Urothelium cell line (cell line): ENCODE measurements around the gene EWSR1.

ENCODE experiments used
- DNase-seq: peaks from one replicate; pipeline ENCODE4 v3.0.0; 2011; ENCODE audit warnings: low spot score, mixed read lengths
- FAIRE-seq: peaks from 2 replicates; lab custom pipeline; 2011; peaks lifted over from hg19 to GRCh38; lab: Jason Lieb, UNC

The EWSR1 gene

DNA sequence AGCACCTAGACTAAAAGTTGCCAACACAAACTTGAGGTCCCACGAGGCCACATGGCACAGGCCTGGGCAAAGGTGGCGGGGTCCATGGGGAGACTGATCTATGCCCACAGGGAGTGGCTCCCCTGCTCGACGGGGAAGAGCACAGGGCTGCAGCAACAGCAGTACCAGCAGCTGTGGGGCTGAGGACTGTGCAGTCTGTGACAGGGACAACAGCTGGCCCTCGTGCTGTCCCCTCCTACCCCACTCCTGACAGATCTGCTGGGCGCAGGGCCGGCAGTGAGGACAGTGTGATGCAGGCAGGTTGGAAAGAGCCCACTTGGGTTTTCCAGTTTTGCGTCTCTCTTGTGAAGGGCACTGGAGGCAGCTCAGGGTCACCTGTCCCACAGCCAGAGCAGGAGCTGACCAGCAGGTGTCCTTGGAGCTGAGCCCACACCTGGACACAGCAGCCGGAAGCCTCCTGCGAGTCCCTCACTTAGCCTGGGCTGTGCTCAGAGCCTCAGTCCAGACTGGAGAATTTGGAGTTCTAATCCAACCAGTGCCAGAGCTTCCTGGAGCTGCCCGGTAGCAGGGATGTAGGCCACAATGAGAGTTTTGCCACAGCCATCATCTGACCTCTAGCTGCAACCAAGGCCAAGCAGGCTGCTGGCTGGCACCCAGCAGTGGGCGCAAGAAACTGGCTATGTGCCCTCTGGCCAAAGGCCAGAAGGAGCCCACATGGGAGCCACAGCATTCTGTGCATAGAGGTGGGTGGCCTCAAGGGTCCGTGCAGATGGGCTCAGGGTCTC is 34.8 kb downstream of the EWSR1 start:
- FAIRE-seq = peak; percentile 20

DNA sequence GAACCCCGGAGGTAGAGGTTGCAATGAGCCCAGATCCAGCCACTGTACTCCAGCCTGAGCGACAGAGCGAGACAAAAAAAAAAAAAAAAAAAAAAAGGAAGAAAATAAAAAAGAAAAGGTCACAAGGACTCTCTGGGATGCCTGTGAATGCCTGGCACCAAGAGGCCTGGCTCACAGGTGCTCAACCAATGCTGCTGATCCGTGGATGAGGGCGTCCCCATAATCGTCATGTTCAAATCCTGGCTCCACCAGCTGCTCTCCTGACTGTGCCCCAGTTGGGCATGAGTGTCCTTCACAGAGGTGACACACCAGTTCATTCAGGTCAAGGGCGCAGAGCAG is 37.7 kb downstream of the EWSR1 start:
- FAIRE-seq = no peak
- no peak for DNase-seq

More for the DNA sequence above, 34.8 kb downstream of the EWSR1 start:
- no peak for DNase-seq

DNA sequence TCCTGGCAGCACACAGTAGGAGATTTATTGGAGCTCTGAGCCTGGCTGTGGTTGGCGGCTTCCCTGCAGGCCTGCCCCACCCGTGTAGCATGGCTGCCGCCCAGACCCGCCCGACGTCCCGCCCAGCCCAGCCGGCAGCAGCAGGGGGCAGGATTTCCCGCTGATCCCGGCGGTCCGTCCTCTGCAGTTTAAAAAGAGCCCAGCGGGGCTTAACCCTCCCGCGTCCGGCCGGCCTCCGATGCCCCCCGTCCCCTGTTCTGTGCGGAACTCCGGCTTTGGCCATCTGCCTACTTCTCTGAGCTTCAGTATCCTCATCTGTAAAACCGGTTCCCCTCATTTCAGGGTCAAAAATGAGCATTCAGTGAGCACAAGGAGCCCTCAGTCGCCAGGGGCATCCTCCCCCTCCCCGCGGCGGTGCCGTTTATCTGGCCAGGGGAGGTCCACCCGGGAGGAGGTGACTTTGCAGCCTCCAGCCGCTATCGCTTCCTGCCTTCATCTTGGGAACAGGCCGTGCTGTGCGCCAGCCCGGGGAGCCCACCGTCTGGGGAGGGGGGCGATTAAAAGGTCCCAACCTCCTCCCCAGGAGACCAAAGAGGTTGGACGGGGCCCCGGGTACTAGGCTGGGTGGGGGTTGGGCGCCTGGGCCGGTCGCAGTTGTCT is 38.2 kb downstream of the EWSR1 start, which contains the start of gene GAS2L1:
Gene GAS2L1, plus strand, starts transcription at position 476 of the 660 bp plus-strand sequence. CDS start 1,456 bp downstream, outside the sequence.
- FAIRE-seq = peak; percentile 95
- peak; percentile 97 for DNase-seq

DNA sequence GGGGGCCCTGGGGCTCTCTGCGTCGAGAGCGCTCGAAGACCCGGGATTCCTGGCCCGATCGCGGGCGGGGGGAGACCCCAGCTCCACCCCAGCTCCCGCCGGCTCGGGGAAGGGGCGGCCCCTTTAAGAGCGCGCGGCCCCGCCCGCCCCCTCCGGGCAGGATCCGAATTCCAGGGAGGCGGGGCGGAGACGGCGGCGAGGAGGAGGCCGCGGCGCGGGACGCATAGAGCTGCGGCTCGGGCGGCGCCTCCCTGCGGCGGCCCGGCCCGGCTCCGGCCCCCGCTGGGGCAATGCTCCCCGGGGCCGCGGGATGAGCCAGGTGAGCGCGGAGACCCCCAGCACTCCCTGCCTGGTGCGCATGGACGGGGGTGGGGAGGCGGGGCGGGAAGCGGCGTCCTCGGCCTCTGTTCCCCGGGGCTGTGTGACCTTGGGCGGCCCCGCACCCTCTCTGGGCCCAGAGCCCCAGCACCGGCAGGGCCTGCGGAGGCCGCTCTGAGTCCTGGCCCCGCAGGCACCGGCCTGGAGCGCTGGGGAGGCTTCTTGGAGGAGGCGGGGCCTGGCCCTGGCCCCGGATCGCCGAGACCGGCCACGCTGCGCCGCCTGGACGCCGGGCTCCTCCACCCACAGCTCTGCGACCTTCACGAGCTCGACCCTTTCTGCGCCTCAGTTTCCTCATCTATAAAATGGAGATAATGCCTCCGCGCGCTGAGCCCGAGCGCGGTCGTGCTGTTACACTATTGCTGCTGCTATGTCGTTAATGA is 38.9 kb downstream of the EWSR1 start:
- FAIRE-seq = peak; percentile 65
- DNase-seq = peak; percentile 93

DNA sequence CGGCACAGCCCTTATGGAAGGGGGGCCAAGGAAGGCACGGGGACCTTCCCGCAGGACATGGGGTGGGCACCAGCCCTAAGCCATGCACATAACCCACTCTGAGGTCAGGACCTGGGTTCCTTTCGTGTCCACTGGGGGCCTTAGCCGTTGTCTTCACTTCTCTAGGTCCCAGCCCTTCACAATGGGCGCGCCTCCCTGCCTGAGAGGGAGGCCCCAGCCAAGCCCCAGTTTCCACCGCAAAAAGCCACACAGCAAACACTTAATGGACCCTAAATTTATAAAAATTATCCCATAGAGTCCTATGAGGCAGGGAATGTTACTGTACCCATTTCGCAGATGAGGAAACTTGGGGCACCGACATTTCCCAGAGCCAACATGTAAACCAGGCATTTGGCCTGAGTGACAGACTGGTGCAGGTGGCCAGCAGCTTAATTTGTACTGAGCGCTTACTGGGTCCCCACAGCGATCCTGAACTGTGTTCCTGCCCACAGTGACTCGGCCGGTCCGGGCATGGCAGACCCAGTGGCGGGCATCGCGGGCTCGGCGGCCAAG is 39.6 kb downstream of the EWSR1 start:
- FAIRE-seq (peak; percentile 20), DNase-seq (peak; percentile 23)

DNA sequence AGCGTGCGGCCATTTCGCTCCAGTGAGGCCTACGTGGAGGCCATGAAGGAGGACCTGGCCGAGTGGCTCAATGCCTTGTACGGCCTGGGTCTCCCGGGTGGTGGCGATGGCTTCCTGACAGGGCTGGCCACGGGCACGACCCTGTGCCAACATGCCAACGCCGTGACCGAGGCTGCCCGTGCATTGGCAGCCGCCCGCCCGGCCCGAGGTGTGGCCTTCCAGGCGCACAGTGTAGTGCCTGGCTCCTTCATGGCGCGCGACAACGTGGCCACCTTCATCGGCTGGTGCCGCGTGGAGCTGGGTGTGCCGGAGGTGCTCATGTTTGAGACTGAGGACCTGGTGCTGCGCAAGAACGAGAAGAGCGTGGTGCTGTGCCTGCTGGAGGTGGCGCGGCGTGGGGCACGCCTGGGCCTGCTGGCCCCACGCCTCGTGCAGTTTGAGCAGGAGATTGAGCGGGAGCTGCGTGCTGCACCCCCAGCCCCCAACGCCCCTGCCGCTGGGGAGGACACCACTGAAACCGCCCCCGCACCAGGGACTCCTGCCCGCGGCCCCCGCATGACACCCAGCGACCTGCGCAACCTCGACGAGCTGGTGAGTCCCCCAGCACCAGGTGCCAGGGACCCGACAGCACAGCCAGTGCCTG is 40.2 kb downstream of the EWSR1 start:
- DNase-seq = no peak
- peak; percentile 52 for FAIRE-seq

DNA sequence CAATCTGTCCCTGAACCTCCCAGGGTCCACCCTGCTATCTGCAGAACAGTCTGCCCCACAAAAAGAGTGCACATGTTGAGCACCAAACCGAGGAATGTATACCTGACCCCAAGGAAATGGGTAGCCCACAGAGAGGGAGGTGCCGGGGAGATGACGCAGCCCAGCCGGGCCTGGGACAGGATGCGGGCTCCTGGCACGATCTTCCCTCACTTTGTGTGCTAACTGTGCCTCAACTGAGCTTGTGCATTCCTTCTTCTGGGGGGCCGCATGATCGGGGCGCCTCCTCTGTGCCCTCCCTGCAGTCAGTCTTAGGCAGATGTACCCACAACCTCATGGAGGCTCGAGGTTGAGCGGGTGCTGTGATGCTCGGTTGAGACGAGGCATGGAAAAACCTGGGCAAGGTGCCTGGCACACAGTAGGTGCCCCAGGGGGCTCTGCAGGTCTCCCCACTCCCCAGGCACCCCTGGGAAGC is 40.8 kb downstream of the EWSR1 start:
- FAIRE-seq = peak; percentile 87
- DNase-seq = peak; percentile 84

DNA sequence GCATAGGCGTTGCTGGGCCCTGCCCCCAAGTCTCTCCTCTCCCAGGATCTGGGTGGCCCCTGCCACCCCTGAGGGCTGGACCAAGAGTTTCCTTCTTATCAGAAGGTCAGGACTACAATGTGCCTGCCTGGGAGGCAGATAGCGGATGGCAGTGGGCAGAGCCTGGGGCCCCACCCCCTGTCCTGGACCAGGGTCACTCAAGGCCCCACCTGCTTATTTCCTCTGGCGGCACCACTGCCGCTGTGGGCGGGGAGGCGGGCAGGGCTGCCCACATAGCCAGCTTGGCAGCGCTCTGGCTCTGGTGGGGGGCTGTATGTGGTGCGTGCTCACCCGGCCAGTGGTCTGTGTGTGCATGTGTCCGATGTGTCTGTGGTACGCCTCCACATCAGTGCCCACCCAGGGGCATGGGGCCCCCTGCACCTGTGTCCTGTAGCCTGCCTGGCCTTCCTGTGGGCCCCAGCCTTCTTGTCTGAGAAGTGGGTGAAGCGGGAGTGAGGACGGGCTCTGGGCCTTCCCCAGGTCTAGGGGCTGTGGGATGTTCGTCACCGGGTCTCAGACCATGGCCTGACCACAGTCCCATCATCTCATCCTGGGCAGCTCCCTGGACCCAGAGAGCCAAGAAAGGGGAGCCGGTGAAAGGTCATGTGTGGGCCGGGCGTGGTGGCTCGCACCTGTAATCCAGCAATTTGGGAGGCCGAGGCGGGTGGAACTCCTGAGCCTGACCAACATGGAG is 41.4 kb downstream of the EWSR1 start:
- no peak for FAIRE-seq
- peak; percentile 49 for DNase-seq

DNA sequence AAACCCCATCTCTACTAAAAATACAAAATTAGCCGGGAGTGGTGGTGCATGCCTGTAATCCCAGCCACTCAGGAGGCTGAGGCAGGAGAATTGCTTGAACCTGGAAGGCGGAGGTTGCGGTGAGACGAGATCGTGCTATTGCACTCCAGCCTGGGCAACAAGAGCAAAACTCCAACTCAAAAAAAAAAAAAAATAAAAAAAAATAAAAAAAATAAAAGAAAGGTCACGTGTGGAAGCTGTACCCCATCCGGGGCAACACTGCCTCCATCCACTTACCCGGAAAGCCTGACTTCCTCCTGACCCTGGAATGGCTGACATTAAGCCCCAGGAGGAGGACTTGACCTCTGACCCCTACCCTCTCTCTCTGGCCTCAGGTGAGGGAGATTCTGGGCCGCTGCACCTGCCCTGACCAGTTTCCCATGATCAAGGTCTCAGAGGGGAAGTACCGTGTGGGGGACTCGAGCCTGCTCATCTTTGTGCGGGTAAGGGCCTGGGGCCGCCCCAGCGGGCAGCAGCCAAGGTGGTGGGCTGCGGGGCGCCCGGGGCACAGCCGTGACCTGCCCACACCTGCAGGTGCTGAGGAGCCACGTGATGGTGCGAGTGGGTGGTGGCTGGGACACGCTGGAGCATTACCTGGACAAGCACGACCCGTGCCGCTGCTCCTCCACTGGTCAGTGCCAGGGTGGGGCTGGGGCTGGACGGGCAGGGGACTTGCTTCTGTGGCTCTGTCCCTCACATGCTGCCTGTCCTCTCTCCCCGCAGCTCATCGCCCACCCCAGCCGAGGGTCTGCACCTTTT is 42.2 kb downstream of the EWSR1 start:
- no peak for FAIRE-seq
- DNase-seq = no peak

DNA sequence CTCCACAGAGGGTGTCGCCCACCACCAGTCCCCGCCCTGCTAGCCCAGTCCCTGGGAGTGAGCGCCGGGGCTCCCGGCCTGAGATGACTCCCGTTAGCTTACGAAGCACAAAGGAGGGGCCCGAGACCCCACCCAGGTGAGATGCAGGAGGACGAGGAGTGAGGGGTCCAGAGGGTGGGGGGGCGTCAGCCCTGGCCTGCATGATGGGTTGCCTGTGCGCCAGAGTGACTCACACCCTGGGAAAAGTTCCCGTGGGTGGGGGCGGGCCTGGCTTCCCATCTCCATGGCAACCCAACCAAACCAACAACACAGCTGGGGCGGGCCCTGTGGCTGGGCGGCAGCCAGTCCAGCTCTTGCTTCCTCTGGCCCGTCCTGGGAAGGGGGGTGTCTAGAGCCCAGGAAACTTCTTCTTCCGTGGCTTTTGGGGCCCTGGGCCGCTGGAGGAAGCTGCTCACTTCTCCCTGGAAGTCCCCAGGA is 42.8 kb downstream of the EWSR1 start:
- FAIRE-seq (peak; percentile 96), DNase-seq (peak; percentile 98)

DNA sequence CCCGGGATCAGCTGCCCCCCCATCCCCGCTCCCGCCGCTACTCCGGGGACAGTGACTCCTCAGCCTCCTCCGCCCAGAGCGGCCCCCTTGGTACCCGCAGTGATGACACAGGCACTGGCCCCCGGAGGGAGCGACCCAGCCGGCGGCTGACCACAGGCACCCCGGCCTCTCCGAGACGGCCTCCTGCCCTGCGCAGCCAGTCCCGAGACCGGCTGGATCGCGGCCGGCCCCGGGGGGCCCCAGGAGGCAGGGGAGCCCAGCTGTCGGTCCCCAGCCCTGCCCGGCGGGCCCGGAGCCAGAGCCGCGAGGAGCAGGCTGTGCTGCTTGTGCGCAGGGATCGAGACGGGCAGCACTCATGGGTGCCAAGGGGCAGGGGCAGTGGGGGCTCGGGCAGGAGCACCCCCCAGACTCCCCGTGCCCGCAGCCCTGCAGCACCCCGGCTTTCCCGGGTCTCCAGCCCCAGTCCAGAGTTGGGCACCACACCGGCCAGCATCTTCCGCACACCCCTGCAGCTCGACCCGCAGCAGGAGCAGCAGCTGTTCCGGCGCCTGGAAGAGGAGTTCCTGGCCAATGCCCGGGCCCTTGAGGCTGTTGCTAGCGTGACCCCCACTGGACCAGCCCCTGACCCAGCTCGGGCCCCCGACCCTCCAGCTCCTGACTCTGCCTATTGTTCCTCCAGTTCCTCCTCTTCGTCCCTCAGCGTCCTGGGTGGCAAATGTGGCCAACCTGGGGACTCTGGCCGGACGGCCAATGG is 43.6 kb downstream of the EWSR1 start:
- FAIRE-seq (no peak), DNase-seq (no peak)

DNA sequence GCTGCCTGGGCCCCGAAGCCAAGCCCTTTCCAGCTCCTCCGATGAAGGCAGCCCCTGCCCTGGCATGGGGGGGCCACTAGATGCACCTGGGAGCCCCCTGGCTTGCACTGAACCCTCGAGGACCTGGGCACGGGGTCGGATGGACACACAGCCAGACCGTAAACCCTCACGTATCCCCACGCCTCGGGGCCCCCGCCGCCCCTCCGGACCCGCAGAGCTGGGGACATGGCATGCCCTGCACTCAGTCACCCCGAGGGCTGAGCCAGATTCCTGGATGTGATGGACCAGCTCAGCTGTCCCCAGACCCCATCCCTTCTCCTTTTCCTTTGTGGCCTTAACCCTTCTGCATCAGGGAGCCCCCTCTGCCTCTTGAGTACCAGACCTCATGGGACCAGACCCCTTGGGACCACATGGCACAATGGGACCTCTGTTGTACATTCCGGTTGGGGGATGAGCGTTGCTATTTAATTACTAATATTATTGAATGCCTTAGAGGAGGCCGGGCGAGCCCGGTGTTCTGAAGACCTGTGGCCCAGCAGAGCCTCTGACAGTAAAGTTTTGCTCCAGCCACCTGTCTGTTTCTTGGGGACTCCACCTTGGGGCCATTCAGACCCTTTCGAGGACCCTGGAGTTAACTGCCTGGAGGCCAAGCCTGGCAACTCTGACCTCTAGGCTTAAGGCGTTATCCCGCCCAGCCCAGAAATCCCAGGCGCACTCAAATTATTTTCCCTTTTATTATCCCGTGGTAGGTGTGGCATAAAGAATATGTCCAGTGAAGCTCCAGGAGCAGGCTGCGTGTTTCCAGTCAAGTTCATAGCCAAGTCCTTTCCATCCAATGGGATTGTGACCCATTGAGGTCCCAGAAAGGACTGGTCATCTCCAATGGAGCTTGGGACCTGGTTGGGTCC is 44.4 kb downstream of the EWSR1 start:
- FAIRE-seq = no peak
- no peak for DNase-seq

DNA sequence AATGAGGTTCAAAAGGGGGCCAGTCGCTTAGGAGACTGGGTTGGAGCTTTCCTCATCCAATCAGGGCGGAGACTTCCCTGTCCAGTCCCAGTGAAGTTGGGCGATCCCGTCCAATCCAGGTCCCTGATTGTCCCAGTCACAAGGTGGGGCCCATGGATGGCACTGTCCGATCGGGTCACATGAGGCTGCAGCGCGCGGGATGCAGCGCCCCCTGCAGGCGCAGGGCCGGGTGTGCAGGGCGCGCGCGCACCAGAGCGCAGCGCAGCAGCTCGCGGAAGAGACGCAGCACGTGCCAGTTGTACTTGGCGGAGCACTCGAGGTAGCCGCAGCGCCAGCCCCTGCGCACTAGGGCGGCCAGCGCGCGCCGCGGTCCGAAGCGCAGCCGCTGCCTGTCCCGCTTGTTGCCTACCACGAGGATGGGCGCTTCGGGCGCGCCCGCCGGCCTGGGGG is 45.1 kb downstream of the EWSR1 start:
- FAIRE-seq (no peak), DNase-seq (no peak)

DNA sequence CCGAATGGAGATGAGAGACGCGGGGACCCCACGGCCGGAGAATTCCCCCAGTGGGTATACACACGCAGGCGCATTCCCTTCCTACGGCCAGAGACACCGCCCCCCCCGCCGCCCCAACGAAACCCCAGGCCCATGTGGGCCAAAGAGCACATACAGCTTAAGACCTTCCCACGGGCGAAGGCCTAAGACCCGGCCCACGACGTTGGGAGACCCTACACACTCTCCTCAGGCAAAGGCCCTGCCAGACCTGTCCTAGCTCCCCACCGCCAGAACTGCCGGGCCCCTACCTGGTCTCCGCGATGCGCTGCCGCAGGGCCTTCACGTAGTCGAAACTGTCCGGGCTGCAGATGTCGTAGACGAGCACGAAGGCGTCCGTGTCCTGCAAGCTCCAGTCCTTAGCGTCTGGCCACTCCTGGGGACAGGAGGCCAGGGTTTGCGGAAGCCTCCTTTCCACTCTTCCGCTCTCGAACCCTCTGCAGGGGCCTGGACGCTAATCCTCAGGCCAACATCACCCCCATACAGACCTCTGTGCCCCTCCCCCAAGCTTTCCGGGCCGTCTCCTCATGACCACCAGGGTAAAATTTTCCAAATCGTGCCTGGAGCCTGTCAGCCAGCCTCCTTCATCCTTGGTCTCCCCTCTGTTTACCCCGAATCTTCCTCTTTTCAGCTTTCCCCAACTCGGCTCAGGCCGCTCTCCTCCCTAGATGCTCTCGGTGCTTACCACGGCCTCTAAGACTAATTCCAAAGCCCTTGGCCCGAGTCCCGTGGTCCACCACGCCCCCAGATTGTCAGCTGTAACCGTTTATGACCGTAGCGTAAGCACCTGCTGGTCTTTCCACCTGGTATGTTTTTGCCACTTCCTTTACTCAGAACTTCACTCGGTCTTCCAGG is 45.8 kb downstream of the EWSR1 start:
- FAIRE-seq (no peak), DNase-seq (no peak)

DNA sequence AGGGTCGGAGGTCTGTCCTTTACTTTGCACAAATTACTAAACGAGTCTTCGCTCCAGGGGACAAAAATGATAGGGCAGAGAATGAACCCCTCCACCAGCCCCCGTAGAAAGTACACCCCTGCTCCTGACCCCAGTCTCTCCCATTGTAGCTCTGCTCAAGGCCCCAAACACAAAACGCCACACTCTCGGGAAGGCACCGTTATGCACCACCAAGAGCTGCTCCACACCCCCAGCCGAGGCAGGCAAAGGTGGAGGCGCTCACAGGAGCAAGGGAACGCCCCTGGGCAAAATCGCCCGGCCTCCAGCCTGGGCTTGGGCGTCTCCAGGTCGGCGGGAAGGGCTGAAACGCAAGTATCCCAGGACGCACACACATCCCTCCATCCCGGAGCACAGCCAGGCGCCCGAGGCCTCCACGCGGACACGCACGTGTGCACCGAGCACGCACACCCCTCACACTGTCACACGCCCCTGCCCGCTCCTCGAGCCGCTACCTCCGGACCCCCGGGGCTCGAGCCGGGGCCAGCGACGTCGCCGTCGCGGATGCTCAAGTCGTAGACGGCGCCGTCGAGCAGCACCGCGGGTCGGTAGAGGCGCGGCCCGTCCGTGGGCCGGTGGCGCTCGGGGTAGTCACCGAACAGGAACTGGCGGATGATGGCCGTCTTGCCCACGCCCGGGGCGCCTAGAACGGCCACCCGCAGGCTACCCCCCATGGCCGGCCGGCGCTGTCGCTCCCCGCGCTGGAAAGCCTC is 46.6 kb downstream of the EWSR1 start:
- no peak for DNase-seq
- no peak for FAIRE-seq
